MM.1S (cell line): ENCODE measurements around the gene DHH.

Experiments
- DNase-seq: peaks from one replicate; pipeline ENCODE4 v3.0.0-alpha.2; 2015
- H2AFZ ChIP-seq: fragments of 300-600 bp; sonication (generic); 2 replicates; pipeline ENCODE4 v1.6.0; 2016; ENCODE audit warnings: antibody characterized with exemption, low read length
- H3F3A ChIP-seq: fragments of 300-600 bp; sonication (generic); 2 replicates; pipeline ENCODE4 v1.6.1; 2016; ENCODE audit warnings: mild to moderate bottlenecking, antibody characterized with exemption, low read length, moderate library complexity, mixed read lengths; ENCODE audit not compliant: insufficient read depth
- H3K27ac ChIP-seq: fragments of 300-600 bp; sonication (generic); 2 replicates; pipeline ENCODE4 v1.5.1; 2016; ENCODE audit warnings: mild to moderate bottlenecking, low read length
- H3K27me3 ChIP-seq: fragments of 300-600 bp; sonication (generic); replicated peaks from 2 replicates; pipeline ENCODE4 v1.6.0; 2016; ENCODE audit warnings: low read length; ENCODE audit not compliant: insufficient read depth
- H3K36me3 ChIP-seq: fragments of 300-600 bp; sonication (generic); replicated peaks from 2 replicates; pipeline ENCODE4 v1.6.1; 2016; ENCODE audit warnings: mild to moderate bottlenecking, low read length, mixed read lengths; ENCODE audit not compliant: insufficient read depth
- H3K4me1 ChIP-seq: fragments of 300-600 bp; sonication (generic); 2 replicates; pipeline ENCODE4 v1.6.1; 2016; ENCODE audit warnings: low read length, mixed read lengths
- H3K4me2 ChIP-seq: fragments of 300-600 bp; sonication (generic); 2 replicates; pipeline ENCODE4 v1.6.0; 2016; ENCODE audit warnings: low read depth, low read length
- H3K4me3 ChIP-seq: fragments of 300-600 bp; sonication (generic); 2 replicates; pipeline ENCODE4 v1.5.1; 2016; ENCODE audit warnings: low read length, mixed read lengths
- H3K79me2 ChIP-seq: fragments of 300-600 bp; sonication (generic); 2 replicates; pipeline ENCODE4 v1.6.1; 2016; ENCODE audit warnings: mixed run types, low read length, mixed read lengths
- H3K9ac ChIP-seq: fragments of 300-600 bp; sonication (generic); 2 replicates; pipeline ENCODE4 v1.6.1; 2016; ENCODE audit warnings: low read length, mixed read lengths
- H3K9me2 ChIP-seq: fragments of 300-600 bp; sonication (generic); replicated peaks from 2 replicates; pipeline ENCODE4 v1.6.1; 2016; ENCODE audit warnings: mild to moderate bottlenecking, low read length, mixed read lengths; ENCODE audit not compliant: insufficient read depth
- H3K9me3 ChIP-seq: fragments of 300-600 bp; sonication (generic); replicated peaks from 2 replicates; pipeline ENCODE4 v1.6.1; 2016; ENCODE audit warnings: mild to moderate bottlenecking, low read length, mixed read lengths; ENCODE audit not compliant: insufficient read depth
- H4K20me1 ChIP-seq: fragments of 300-600 bp; sonication (generic); 2 replicates; pipeline ENCODE4 v1.6.1; 2016; ENCODE audit warnings: mild to moderate bottlenecking, low read length, moderate library complexity, mixed read lengths; ENCODE audit not compliant: insufficient read depth
- EZH2 ChIP-seq: fragments of 300-600 bp; sonication (generic); optimal IDR thresholded peaks from 2 replicates; pipeline ENCODE3; 2017; ENCODE audit warnings: low read depth, mild to moderate bottlenecking, antibody characterized with exemption, low read length, mixed read lengths
- EZH2phosphoT487 ChIP-seq: fragments of 300-600 bp; sonication (generic); IDR thresholded peaks from 2 replicates; pipeline ENCODE4 v1.6.1; 2018; ENCODE audit warnings: antibody characterized with exemption, low read length
- TF ChIP-seq, protein P1 (sequence below): fragments of 300-600 bp; sonication (generic); IDR thresholded peaks from 2 replicates; pipeline ENCODE4 v1.5.1; 2016; ENCODE audit warnings: antibody characterized with exemption, low read length, mixed read lengths

Gene DHH

DNA sequence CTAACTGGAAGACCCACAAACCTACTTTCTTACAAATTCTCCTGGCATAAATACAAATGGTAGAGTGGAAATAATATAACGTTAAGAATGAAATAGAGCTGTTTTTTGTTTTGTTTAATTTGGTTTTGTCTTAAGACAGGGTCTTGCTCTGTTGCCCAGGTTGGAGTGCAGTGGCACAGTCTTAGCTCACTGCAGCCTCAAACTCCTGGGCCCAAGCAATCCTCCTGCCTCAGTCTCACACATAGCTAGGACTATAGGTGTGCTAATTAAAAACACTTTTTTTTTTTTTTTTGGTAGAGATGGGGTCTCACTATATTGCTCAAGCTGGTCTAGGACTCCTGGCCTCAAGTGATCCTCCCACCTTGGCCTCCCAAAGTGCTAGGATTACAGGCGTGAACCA, 4.1 kb upstream of the DHH start:
- no peaks in the 10 kb centered on the region for H3K9me2 ChIP-seq
- H3K4me3 ChIP-seq, result no peak overlapping the region
- H3K4me1 ChIP-seq, result no peaks in the 10 kb centered on the region
- DNase-seq, result no peak
- H3K27me3 ChIP-seq, result peaks cover 17% of the 10 kb centered on the region
- TF ChIP-seq, protein P1, sequence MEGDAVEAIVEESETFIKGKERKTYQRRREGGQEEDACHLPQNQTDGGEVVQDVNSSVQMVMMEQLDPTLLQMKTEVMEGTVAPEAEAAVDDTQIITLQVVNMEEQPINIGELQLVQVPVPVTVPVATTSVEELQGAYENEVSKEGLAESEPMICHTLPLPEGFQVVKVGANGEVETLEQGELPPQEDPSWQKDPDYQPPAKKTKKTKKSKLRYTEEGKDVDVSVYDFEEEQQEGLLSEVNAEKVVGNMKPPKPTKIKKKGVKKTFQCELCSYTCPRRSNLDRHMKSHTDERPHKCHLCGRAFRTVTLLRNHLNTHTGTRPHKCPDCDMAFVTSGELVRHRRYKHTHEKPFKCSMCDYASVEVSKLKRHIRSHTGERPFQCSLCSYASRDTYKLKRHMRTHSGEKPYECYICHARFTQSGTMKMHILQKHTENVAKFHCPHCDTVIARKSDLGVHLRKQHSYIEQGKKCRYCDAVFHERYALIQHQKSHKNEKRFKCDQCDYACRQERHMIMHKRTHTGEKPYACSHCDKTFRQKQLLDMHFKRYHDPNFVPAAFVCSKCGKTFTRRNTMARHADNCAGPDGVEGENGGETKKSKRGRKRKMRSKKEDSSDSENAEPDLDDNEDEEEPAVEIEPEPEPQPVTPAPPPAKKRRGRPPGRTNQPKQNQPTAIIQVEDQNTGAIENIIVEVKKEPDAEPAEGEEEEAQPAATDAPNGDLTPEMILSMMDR, result no peak
- TF ChIP-seq EZH2 (no peak), EZH2phosphoT487 (no peak)
- no peak overlapping the region for H2AFZ ChIP-seq
- H3F3A ChIP-seq, result no peaks in the 10 kb centered on the region
- H3K27ac ChIP-seq, result no peak overlapping the region
- H3K9me3 ChIP-seq, result no peaks in the 10 kb centered on the region
- H3K79me2 ChIP-seq, result no peaks in the 10 kb centered on the region
- H3K4me2 ChIP-seq, result no peak overlapping the region
- H3K36me3 ChIP-seq, result no peaks in the 10 kb centered on the region
- no peak overlapping the region for H3K9ac ChIP-seq
- H4K20me1 ChIP-seq, result no peaks in the 10 kb centered on the region

DNA sequence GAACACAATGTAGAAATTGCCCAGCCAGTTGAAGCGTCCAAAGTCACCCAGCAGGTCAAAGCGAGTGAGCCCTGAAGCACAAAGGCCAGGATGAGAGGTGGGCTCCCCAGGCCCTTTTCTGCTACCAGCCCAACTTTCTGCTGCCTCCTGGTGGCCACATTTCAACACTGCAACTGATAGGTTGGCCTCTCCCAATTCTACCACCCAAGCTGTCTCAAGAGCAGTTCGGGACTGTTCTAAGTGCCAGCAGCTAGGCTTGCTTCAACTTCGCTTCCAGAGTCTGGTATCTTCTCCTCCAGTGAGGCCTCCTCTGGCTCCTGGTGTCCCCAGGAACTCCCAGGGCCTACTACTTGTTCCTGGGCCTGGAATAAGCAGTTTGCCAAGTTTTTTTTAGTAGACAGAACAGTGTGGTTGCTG, 3.4 kb upstream of the DHH start:
- no peak overlapping the region for H3K27ac ChIP-seq
- peaks cover 23% of the 10 kb centered on the region for H3K27me3 ChIP-seq
- H3K9ac ChIP-seq, result no peak overlapping the region
- no peaks in the 10 kb centered on the region for H3F3A ChIP-seq
- no peaks in the 10 kb centered on the region for H4K20me1 ChIP-seq
- no peaks in the 10 kb centered on the region for H3K4me1 ChIP-seq
- no peak overlapping the region for H2AFZ ChIP-seq
- H3K36me3 ChIP-seq, result no peaks in the 10 kb centered on the region
- H3K4me2 ChIP-seq, result no peak overlapping the region
- no peak for TF ChIP-seq EZH2
- TF ChIP-seq, protein P1, result peak; percentile 74
- no peaks in the 10 kb centered on the region for H3K9me2 ChIP-seq
- peak; percentile 29 for DNase-seq
- H3K4me3 ChIP-seq, result no peak overlapping the region
- H3K79me2 ChIP-seq, result no peaks in the 10 kb centered on the region
- no peaks in the 10 kb centered on the region for H3K9me3 ChIP-seq

DNA sequence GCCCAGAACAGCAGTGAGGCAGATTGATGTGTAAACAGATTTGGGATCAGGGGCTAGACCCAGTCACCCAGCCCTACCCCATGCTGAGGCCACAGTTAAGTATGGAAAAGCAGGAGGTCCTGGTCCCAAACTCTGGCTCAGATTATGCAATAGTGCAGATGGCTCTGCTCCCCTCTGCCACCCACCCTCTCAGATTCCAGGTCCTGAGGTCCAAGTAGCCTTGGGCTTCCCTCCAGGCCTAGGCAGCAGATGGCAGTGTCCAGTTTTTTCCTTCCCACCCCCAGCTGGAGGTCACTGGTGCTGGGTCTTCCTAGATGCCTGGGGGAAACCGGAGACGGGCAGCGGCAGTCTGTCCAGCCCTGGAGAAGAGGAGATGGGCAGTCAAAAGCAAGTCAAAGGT, 2.8 kb upstream of the DHH start:
- H3K9ac ChIP-seq, result no peak overlapping the region
- no peaks in the 10 kb centered on the region for H3F3A ChIP-seq
- H3K9me2 ChIP-seq, result no peaks in the 10 kb centered on the region
- H3K27me3 ChIP-seq, result peaks cover 30% of the 10 kb centered on the region
- H4K20me1 ChIP-seq, result no peaks in the 10 kb centered on the region
- no peaks in the 10 kb centered on the region for H3K9me3 ChIP-seq
- no peak overlapping the region for H3K4me2 ChIP-seq
- H3K79me2 ChIP-seq, result no peaks in the 10 kb centered on the region
- no peak for DNase-seq
- H3K4me3 ChIP-seq, result no peak overlapping the region
- H3K4me1 ChIP-seq, result no peaks in the 10 kb centered on the region
- no peak overlapping the region for H3K27ac ChIP-seq
- TF ChIP-seq EZH2 (no peak), EZH2phosphoT487 (no peak)
- TF ChIP-seq, protein P1, result no peak
- H2AFZ ChIP-seq, result no peak overlapping the region
- no peaks in the 10 kb centered on the region for H3K36me3 ChIP-seq

DNA sequence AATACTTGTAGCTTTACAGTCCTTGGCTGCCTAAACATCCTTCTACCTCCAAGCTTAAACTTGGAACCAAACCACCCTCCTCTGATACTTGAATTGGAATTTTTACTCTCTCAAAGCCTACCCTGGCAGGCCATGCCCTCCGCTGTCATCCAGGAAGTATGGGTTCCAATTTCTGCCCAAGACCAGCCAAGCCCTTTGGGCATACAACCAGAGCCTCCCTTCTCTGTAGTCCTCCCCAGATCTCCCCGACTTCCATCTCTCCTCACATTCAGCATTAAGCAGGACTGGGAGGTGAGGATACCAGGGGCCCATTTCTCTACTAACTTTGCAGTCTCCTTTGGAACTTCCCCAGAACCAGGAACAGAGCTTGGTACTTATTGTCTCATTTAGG, 369 bp upstream of the DHH start:
- TF ChIP-seq EZH2phosphoT487 (no peak), EZH2 (no peak)
- TF ChIP-seq, protein P1, result no peak
- Histone ChIP-seq H3K4me2 (no peak overlapping the region), H3K9me3 (no peaks in the 10 kb centered on the region), H2AFZ (no peak overlapping the region), H3K27ac (no peak overlapping the region), H3F3A (no peaks in the 10 kb centered on the region), H4K20me1 (no peaks in the 10 kb centered on the region), H3K4me1 (no peaks in the 10 kb centered on the region), H3K27me3 (peaks cover 54% of the 10 kb centered on the region), H3K36me3 (no peaks in the 10 kb centered on the region), H3K79me2 (no peaks in the 10 kb centered on the region), H3K9me2 (no peaks in the 10 kb centered on the region), H3K9ac (no peak overlapping the region), H3K4me3 (no peak overlapping the region)
- no peak for DNase-seq
